NCI-H1694 treated with DMSO at 0.1 percent for 48 hours (cell line): ENCODE results near the gene SAG.
A peak's percentile ranks its signal among the peaks of the same experiment; 100 is the strongest.
"Not testable (repeated sequence)": the region's sequence is repeated elsewhere in the genome, so short reads cannot be mapped to it uniquely, and the experiment has no call there.

Experiments
- DNase-seq: peaks from one replicate; lab custom pipeline; 2025; lab: John Stamatoyannopoulos, UW

Gene SAG

GRCh38 chr2:233331536-233331935 is 23.9 kb downstream of the SAG start:
- DNase-seq: peak; percentile 10

- DNase-seq: no peak
These were observed 24.5 kb downstream of the SAG start for GRCh38 chr2:233332125-233332524.

- no peak for DNase-seq
These were observed 27.3 kb downstream of the SAG start for GRCh38 chr2:233334915-233335314.

- DNase-seq: not testable (repeated sequence)
These were observed 28.5 kb downstream of the SAG start for GRCh38 chr2:233336091-233336490.

- DNase-seq: no peak
These were observed 28.9 kb downstream of the SAG start for GRCh38 chr2:233336541-233336940.

GRCh38 chr2:233338046-233338445 is 30.4 kb downstream of the SAG start:
- DNase-seq: peak; percentile 10

GRCh38 chr2:233338812-233339368 is 31.3 kb downstream of the SAG start:
- no peak for DNase-seq

GRCh38 chr2:233339427-233339826 is 31.8 kb downstream of the SAG start:
- no peak for DNase-seq

- no peak for DNase-seq
These were observed 33.7 kb downstream of the SAG start for GRCh38 chr2:233341296-233341695.

GRCh38 chr2:233342301-233342700 is 34.7 kb downstream of the SAG start:
- DNase-seq: no peak

GRCh38 chr2:233343171-233343705 is 35.6 kb downstream of the SAG start:
- DNase-seq: no peak

GRCh38 chr2:233346376-233346775 is 38.8 kb downstream of the SAG start:
- no peak for DNase-seq

GRCh38 chr2:233346930-233347329 is 39.3 kb downstream of the SAG start:
- no peak for DNase-seq

- no peak for DNase-seq
These were observed 41.7 kb downstream of the SAG start for GRCh38 chr2:233349005-233349998.

GRCh38 chr2:233350708-233351107 is 43.1 kb downstream of the SAG start:
- no peak for DNase-seq

- no peak for DNase-seq
These were observed 43.8 kb downstream of the SAG start for GRCh38 chr2:233351423-233351822.

GRCh38 chr2:233352141-233352842 is 44.7 kb downstream of the SAG start:
- no peak for DNase-seq

- DNase-seq: no peak
These were observed 45.6 kb downstream of the SAG start for GRCh38 chr2:233353101-233353768.

GRCh38 chr2:233353769-233354499 is 46.3 kb downstream of the SAG start, which contains the start of gene DGKD:
Gene DGKD (plus strand): TSS chr2:233354494. CDS start chr2:233354519, 25 bp downstream.
- peak; percentile 21 for DNase-seq

GRCh38 chr2:233354500-233354924 is 46.9 kb downstream of the SAG start:
- DNase-seq: no peak

GRCh38 chr2:233354971-233355574 is 47.5 kb downstream of the SAG start:
- DNase-seq: peak; percentile 15
